ENCODE measurements around the gene AKT3.
"Not testable (repeated sequence)": the region's sequence is repeated elsewhere in the genome, so short reads cannot be mapped to it uniquely, and the experiment has no call there.

Gene AKT3

GRCh38 chr1:243772361-243773050 lies 77.5 kb downstream of the AKT3 start:
- DNase-seq: not testable (repeated sequence)

- no peak for DNase-seq
These were observed 79.2 kb downstream of the AKT3 start for GRCh38 chr1:243770860-243771259.

DNA sequence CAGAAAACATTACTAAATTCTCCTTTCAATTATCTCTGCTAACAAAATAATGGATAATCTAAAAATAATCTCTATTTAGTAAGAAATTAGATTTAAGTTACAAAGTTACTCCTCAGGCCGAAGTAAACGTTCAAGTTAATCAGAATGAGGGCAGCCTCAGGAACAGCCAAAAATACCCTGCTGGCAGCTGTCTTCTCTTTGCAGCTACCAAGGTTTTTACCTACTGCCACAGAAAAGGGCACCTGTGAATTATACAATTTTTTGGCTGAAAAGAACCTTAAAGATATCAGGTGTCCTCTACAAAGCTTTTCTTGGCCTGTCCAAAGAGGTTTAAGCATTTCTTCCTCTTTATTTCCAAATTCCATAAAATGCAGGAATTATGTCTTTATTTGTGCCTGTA lies 84.4 kb downstream of the AKT3 start:
- no peak for DNase-seq

DNA sequence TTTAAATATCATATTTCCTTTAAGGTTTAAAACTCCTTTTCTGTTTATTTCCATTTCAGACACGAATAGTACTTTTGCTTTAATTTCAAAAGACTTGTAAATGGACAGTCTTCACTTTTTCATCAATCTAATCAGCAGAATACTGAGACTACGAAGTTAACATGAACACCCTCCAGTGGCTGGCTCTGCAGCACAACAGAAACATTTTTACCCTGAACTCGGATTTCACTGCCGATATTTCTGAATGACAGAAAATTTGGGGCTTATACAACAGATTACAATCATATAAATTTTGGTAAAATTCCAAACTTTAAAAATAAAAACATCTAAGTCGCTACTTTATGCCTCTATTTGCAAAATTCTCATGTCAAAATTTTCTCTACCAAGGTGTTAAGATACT lies 86.2 kb downstream of the AKT3 start:
- no peak for DNase-seq

DNA sequence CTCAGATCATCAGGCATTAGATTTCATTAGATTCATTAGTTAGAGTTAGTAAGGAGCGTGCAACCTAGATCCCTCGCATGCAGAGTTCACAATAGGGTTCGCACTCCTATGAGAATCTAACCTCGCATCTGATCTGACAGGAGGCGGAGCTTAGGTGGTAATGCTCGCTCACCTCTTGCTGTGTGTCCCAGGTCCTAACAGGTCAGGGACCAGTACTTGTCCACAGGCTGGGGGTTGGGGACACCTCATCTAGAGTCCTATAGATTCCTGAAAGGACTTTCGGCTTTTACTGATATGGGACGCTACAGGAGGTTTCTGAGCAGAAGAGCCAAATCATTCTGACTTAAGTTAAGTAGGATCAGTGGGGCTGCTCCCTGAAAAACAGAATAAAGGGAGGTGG lies 91.4 kb downstream of the AKT3 start:
- DNase-seq: no peak

DNA sequence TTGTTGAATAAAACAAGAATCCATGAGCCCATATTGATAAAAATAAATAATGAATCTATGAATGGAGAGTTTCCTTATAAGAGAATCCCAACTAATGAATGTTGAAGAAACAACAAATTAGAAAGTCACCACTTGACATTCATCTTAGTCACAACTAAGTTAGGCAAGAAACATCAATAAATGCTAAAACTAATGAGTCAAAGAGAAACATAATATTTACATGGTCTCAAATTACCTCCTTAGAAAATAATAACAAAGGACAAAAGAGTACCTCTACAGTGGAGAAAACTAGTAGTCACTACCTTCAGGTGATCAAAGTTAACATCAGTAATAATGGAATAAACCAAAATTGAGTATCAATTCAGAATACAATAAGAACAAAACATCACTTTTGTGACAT lies 93.5 kb downstream of the AKT3 start:
- no peak for DNase-seq

GRCh38 chr1:243754348-243754747 lies 95.7 kb downstream of the AKT3 start:
- DNase-seq: no peak

- no peak for DNase-seq
These were observed 98.5 kb downstream of the AKT3 start for GRCh38 chr1:243751506-243751905.

GRCh38 chr1:243748706-243749283 lies 101.2 kb downstream of the AKT3 start:
- DNase-seq: no peak

DNA sequence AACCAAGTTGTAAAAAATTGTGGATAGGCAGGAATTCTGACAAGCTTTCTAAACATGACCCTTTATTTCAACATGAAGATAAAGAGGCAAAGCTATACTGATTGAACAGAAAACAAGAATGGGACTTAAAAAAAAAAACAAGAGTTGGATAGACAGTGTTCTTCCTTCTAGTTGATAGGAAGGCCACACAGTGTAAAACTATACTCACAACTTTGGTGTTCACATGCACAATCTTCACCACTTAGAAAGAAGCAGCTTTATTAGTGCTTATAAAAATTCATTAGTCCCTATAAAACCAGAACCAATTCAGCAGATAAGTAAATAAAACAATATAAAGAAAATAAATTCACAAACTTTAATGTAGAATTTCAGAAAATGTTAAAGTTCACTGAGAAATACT lies 101.8 kb downstream of the AKT3 start:
- no peak for DNase-seq

GRCh38 chr1:243746751-243747150 lies 103.3 kb downstream of the AKT3 start:
- no peak for DNase-seq

- DNase-seq: no peak
These were observed 104.7 kb downstream of the AKT3 start for GRCh38 chr1:243745356-243745755.

GRCh38 chr1:243742819-243743218 lies 107.2 kb downstream of the AKT3 start:
- no peak for DNase-seq

- no peak for DNase-seq
These were observed 109.6 kb downstream of the AKT3 start for GRCh38 chr1:243740255-243740999.

- no peak for DNase-seq
These were observed 110.6 kb downstream of the AKT3 start for GRCh38 chr1:243739335-243740003.

GRCh38 chr1:243738020-243738419 lies 112.0 kb downstream of the AKT3 start:
- DNase-seq: no peak

DNA sequence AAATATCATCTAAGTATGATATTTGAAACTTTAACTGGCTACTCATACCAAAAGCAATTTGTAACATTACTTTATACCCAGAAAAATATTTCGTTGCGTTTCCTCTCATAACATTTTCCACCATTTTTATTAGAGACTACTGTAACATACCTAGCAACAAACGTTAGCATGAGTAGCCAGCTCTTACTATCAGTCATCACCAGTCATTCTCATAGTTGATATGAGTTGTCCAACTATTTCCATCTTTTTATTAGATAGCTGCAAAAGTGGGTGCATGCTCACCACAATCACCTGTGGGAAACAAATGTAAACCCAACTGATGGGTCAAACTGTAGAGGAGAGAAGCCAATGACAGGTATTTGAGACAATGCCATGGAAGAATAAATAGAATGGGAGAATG lies 114.6 kb downstream of the AKT3 start:
- DNase-seq: no peak

- no peak for DNase-seq
These were observed 115.7 kb downstream of the AKT3 start for GRCh38 chr1:243734308-243734695.

DNA sequence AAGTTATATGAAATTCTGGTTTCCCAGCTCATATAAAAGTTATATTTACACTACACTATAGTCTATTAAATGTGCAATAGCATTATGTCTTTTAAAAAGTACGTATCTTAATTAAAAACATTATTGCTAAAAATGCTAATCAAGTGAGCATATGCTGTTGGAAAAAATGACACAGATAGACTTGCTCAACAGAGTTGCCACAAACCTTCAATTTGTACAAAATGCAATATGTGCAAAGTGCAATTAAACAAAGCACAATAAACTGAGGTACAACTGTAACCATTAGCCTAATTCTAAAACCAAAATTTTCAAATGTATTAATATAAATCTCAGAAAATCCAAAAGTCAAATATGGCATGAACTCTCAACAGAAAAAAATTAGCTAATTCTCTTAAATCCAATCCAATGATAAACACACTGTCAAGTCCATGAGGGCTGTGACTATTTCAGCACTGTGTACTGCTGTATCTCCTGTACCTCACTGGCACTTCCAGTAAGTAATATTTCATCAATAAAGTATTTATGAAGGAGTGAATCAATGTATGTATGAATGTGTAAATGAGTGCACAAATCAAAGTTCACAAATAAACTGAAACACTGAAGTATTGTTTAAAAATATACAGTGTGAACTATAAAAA lies 116.3 kb downstream of the AKT3 start:
- DNase-seq: no peak

DNA sequence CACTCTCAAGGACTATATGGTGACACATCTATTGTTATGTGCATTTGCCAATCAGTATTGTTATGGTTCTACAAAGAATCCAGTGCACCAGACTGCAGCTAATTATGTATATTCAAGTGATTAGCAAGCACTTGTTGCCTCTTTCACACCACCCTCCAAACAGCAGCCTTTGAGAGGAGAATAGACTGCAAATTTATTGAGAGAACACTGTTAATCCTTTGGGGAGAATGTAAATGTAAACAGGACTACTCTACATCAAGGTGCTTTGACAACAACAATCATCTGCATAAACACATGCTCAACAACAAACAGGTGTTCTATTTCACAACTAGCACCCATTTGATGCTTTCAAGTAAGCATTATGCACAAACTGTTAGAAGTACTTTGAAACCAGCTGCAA lies 117.4 kb downstream of the AKT3 start:
- DNase-seq: no peak

DNA sequence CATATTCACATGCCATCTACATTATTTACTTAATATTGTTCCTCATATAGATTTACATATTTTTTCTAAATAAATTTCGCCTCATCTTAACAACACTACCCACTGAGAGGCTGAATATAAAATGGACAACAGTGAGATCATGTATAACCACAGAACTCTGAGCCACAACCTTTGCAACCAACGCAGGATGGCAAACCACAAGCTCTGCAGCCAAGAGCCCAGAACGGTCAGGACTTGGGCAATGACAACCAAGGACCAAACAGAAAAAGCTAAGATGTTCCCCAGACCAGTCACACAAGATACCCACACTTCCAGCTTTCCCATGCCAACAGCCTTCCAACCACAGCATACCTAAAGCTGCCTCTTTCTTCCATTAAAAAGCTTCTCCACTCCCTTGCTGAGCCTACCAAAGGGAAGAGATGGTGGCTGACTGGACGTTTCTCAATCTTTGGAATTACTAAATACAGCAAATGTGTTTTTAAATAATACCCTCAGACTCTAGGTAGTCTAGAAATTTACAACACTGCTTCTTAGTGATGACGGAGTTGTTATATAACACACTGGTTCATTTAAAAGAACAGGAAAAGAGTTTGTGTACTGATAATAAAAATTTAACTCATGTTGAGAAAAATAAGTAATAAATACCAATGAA lies 117.9 kb downstream of the AKT3 start:
- no peak for DNase-seq

DNA sequence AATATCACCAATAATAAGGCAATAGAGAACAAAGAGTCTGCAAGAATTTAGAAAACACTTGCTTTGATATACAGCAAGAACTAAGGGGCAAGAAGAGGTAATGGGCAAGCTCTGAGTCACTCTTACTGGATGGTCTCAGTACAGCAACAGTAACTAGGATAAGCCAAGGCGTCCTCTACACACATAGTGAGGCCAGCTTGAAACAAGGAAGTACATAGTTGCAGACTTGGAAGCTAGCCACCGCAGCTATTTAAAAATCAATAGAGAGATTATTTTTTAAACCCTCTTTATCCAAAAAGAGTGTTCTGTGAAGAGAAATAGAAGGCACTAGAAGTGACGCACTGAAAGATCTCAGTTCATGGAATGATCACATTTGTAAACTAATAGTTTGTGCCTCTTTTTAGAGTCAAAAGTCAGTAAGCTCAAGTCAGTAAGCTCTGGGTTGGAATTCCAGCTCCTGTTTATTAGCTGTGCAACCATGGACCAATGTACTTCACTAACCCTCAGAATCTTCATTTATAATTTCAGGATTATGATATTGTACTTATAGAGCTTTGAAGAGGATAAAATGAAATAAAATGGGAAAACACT lies 118.6 kb downstream of the AKT3 start:
- peak; percentile 63 for DNase-seq

Data from CD4-positive, alpha-beta T cell treated with Interleukin-15 for 1 hour (primary cell).